ENCODE results near the gene GPX7. TPM values are rescaled to one million over a fixed set of nuclear protein-coding genes. Genes with fewer than 3 reads are reported as not detected.

GPX7 gene
- total RNA-seq, 6 donors from 2014 or later, result 4.3 to 11.5 (median 9.2) TPM

DNA sequence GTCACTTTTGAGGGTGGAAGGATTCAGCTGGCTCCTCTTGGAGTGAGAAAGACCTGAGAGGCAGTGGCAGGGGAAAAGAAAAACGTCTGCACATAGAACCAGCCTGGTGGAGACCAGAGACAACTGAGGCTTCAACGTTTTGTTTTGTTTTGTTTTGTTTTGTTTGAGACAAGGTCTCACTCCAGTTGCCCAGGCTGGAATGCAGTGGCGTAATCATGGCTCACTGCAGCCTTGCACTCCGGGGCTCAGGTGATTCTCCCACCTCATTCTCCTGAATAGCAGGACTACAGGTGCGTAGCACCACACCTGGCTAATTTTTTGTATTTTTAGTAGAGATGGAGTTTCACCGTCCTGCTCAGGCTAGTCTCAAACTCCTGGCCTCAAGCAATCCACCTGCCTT is 43.1 kb downstream of the GPX7 start:
- 72 to 77% methylated on average over 6 of the region's 6 CpGs for WGBS, 2 donors
- no peak overlapping the region for H3K4me3 ChIP-seq
- ATAC-seq (ENCODE audit: low FRiP score in 2 of 2), result no peak
- no peaks in the 10 kb centered on the region for H3K4me1 ChIP-seq
- DNase-seq, result no peak
- no peaks in the 10 kb centered on the region for H3K9me3 ChIP-seq
- no peaks in the 10 kb centered on the region for H3K36me3 ChIP-seq
- no peaks in the 10 kb centered on the region for H3K27me3 ChIP-seq
- TF ChIP-seq POLR2A (IDR thresholded peaks at IDR 0.05) (no peak), EP300 (IDR thresholded peaks at IDR 0.05) (no peak), POLR2AphosphoS5 (IDR thresholded peaks at IDR 0.05) (no peak)
- TF ChIP-seq, protein P1, sequence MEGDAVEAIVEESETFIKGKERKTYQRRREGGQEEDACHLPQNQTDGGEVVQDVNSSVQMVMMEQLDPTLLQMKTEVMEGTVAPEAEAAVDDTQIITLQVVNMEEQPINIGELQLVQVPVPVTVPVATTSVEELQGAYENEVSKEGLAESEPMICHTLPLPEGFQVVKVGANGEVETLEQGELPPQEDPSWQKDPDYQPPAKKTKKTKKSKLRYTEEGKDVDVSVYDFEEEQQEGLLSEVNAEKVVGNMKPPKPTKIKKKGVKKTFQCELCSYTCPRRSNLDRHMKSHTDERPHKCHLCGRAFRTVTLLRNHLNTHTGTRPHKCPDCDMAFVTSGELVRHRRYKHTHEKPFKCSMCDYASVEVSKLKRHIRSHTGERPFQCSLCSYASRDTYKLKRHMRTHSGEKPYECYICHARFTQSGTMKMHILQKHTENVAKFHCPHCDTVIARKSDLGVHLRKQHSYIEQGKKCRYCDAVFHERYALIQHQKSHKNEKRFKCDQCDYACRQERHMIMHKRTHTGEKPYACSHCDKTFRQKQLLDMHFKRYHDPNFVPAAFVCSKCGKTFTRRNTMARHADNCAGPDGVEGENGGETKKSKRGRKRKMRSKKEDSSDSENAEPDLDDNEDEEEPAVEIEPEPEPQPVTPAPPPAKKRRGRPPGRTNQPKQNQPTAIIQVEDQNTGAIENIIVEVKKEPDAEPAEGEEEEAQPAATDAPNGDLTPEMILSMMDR (IDR thresholded peaks at IDR 0.05), result no peak
- H3K27ac ChIP-seq, result no peak overlapping the region

DNA sequence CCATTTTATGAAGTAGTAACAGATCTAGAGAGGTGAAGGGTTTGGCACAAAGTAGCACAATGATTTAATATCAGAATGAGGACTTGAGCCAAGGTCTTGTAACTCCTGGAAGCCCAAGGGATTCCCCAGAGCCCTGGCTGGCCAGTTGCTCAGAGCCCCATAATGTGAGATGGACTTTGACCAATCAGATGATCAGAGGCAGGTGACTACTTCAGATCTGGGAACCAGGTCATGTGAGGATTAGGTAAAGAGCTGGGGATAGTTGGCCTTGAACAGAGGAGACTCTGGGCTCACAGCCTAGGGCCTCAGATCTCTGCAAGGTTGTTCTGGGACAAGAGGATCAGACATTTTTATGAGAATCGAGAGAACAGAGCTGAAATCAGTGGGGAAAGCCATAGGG is 49.7 kb downstream of the GPX7 start:
- H3K36me3 ChIP-seq, result no peaks in the 10 kb centered on the region
- H3K27ac ChIP-seq, result no peak overlapping the region
- no peaks in the 10 kb centered on the region for H3K27me3 ChIP-seq
- TF ChIP-seq EP300 (IDR thresholded peaks at IDR 0.05), result no peak
- no peak for TF ChIP-seq POLR2AphosphoS5 (IDR thresholded peaks at IDR 0.05)
- TF ChIP-seq, protein P1 (IDR thresholded peaks at IDR 0.05), result no peak
- no peak for TF ChIP-seq POLR2A (IDR thresholded peaks at IDR 0.05)
- no peaks in the 10 kb centered on the region for H3K4me1 ChIP-seq
- 96 to 100% methylated on average over 1 of the region's 1 CpG for WGBS, 2 donors
- DNase-seq (no peak), ATAC-seq (ENCODE audit: low FRiP score in 2 of 2) (no peak)
- H3K9me3 ChIP-seq, result no peaks in the 10 kb centered on the region
- no peak overlapping the region for H3K4me3 ChIP-seq

DNA sequence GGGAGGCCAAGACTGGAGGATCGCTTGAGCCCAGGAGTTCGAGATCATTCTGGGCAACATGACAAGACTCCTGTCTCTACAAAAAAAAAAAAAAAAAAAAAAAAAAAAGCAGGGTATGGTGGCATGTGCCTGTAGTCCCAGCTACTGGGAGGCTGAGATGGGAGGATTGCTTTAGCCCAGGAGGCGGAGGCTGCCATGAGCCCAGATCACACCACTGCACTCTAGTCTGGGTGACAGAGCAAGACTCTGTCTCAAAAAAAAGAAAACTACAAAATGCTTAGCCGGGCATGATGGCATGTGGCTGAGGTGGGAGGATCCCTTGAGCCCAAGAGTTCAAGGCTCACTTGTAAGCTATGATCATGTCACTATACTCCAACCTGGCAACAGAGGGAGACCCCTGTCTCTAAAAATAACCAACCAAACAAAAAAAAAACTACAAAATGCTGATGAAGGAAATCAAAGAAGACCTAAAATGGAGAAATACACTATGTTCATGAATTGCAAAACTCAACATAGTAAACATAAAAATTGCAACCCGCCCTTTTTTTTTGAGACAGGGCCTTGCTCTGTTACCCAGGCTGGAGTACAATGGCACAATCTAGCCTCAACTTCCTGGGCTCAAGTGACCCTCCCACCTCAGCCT is 51.2 kb downstream of the GPX7 start:
- DNase-seq, result no peak

DNA sequence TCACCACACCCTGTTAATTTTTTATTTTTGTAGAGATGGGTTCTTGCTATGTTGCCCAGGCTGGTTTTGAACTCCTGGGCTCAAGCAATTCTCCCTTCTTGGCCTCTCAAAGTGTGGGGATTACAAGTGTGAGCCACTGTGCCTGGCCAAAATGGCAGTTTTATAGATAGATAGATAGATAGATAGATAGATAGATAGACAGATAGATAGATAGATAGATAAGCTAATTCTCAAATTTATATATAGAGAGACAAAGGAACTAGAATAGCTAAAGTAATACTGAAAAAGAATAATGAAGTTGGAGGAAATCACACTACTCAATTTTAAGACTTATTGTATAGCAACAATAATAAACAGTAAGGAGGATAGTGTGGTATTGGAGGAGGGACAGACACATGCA is 51.9 kb downstream of the GPX7 start:
- H3K9me3 ChIP-seq, result no peaks in the 10 kb centered on the region
- H3K27me3 ChIP-seq, result no peaks in the 10 kb centered on the region
- DNase-seq, result no peak
- H3K4me3 ChIP-seq, result no peak overlapping the region
- H3K27ac ChIP-seq, result no peak overlapping the region
- H3K36me3 ChIP-seq, result no peaks in the 10 kb centered on the region
- ATAC-seq (ENCODE audit: low FRiP score in 2 of 2), result no peak
- no peaks in the 10 kb centered on the region for H3K4me1 ChIP-seq
- TF ChIP-seq, protein P1 (IDR thresholded peaks at IDR 0.05), result no peak
- TF ChIP-seq POLR2AphosphoS5 (IDR thresholded peaks at IDR 0.05) (no peak), POLR2A (IDR thresholded peaks at IDR 0.05) (no peak), EP300 (IDR thresholded peaks at IDR 0.05) (no peak)

More for the DNA sequence above, 51.2 kb downstream of the GPX7 start:
- H3K27me3 ChIP-seq, result no peaks in the 10 kb centered on the region
- no peak for ATAC-seq (ENCODE audit: low FRiP score in 2 of 2)
- no peaks in the 10 kb centered on the region for H3K4me1 ChIP-seq
- H3K9me3 ChIP-seq, result no peaks in the 10 kb centered on the region
- no peaks in the 10 kb centered on the region for H3K36me3 ChIP-seq
- TF ChIP-seq EP300 (IDR thresholded peaks at IDR 0.05), result no peak
- TF ChIP-seq, protein P1 (IDR thresholded peaks at IDR 0.05), result no peak
- no peak for TF ChIP-seq POLR2A (IDR thresholded peaks at IDR 0.05)
- TF ChIP-seq POLR2AphosphoS5 (IDR thresholded peaks at IDR 0.05), result no peak
- 93 to 99% methylated on average over 5 of the region's 5 CpGs for WGBS, 2 donors
- H3K4me3 ChIP-seq, result no peak overlapping the region
- H3K27ac ChIP-seq, result no peak overlapping the region

DNA sequence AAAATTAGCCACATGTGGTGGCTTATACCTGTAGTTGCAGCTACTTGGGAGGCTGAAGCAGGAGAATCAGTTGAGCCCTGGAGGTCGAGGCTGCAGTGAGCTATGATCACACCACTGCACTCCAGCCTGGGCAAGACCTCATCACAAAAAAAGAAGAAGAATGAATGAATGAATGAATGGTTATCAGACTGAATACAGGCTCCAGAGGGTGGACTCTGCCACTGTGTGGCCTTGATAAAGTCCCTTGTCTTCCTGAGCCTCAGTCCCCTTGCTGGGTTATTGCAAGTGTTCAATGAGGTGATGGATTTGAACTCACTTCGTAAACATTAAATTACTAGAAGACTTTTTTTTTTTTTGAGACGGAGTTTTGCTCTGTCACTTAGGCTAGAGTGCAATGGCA is 55.5 kb downstream of the GPX7 start:
- DNase-seq, result no peak
- Histone ChIP-seq H3K27ac (no peak overlapping the region), H3K27me3 (no peaks in the 10 kb centered on the region), H3K4me3 (no peak overlapping the region), H3K9me3 (no peaks in the 10 kb centered on the region), H3K4me1 (peaks cover 0 to 2% (median 0%) of the 10 kb centered on the region in 4 donors), H3K36me3 (no peaks in the 10 kb centered on the region)
- TF ChIP-seq POLR2A (IDR thresholded peaks at IDR 0.05) (no peak), EP300 (IDR thresholded peaks at IDR 0.05) (no peak), POLR2AphosphoS5 (IDR thresholded peaks at IDR 0.05) (no peak)
- TF ChIP-seq, protein P1 (IDR thresholded peaks at IDR 0.05), result no peak
- no peak for ATAC-seq (ENCODE audit: low FRiP score in 2 of 2)
- 88 to 100% methylated on average over 3 of the region's 3 CpGs for WGBS, 2 donors
